Measurements from ENCODE around the gene ENG.

DNA sequence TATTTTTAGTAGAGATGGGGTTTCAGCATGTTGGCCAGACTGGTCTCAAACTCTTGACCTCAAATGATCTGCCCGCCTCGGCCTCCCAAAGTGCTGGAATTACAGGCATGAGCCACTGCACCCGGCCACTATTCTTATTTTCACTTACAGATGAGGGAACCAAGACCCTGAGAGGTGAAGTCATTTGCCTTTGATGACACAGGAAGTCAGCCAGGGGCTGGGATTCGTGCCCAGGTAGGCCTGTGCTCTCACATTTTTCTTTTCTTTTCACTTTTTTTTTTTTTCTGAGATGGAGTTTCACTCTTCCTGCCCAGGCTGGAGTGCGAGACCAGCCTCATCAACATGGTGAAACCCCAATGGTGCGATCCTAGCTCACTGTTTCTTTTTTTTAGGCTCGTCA, 22.2 kb downstream of the ENG start:
- TF ChIP-seq GATA2 (IDR thresholded peaks at IDR 0.05; ENCODE audit: low read depth, low read length) (no peak), GATA3 (IDR thresholded peaks at IDR 0.05; ENCODE audit: low read depth, low read length) (no peak)
